PC-9 (cell line): Measurements from ENCODE around the gene RET. TPM values are rescaled to one million over a fixed set of nuclear protein-coding genes. Genes with fewer than 3 reads are reported as not detected.

ENCODE experiments used
- BruUV-seq: library from RNA; stranded (reverse); fragments of 400-500 nt; replicated peaks from 2 replicates; lab custom pipeline; 2021; lab: Mats Ljungman, UMichigan
- CTCF ChIA-PET: fragments of 300-600 bp; sonication (Branson Sonifier 250); formaldehyde crosslinking; loops from one replicate; lab custom pipeline; 2022; ENCODE audit warnings: antibody characterized with exemption; lab: Charles Lee
- POLR2A ChIA-PET: fragments of 300-600 bp; sonication (Branson Sonifier 250); formaldehyde crosslinking; loops from one replicate; lab custom pipeline; 2022; ENCODE audit warnings: antibody characterized with exemption; ENCODE audit not compliant: unreplicated experiment; lab: Charles Lee
- DNase-seq, 2 experiments: peaks; one replicate each; pipeline versions ENCODE4 v3.0.0 to v3.0.0-alpha.2; 2015 to 2022; ENCODE audit warnings: mixed read lengths in 1 of 2
- H2AFZ ChIP-seq: fragments of 200-600 bp; sonication (generic); 2 replicates; pipeline ENCODE4 v1.8.1; 2017; ENCODE audit warnings: antibody characterized with exemption
- H3F3A ChIP-seq: fragments of 200-600 bp; sonication (generic); 2 replicates; pipeline ENCODE4 v1.8.1; 2017; ENCODE audit warnings: antibody characterized with exemption, mild to moderate bottlenecking, low read depth; ENCODE audit not compliant: insufficient read depth
- H3K27ac ChIP-seq: fragments of 200-600 bp; sonication (generic); 2 replicates; pipeline ENCODE4 v1.6.1; 2016; ENCODE audit warnings: mixed run types
- H3K27me3 ChIP-seq: fragments of 200-600 bp; sonication (generic); 2 replicates; pipeline ENCODE4 v1.6.1; 2016; ENCODE audit warnings: low read depth, mixed run types; ENCODE audit not compliant: insufficient read depth
- H3K36me3 ChIP-seq: fragments of 200-600 bp; sonication (generic); 2 replicates; pipeline ENCODE4 v1.6.1; 2016; ENCODE audit warnings: low read depth, mixed run types
- H3K4me1 ChIP-seq: fragments of 200-600 bp; sonication (generic); replicated peaks from 2 replicates; pipeline ENCODE4 v1.6.1; 2016; ENCODE audit warnings: mixed run types; ENCODE audit not compliant: insufficient read depth
- H3K4me2 ChIP-seq: fragments of 200-600 bp; sonication (generic); 2 replicates; pipeline ENCODE4 v1.6.1; 2017; ENCODE audit warnings: mixed run types
- H3K4me3 ChIP-seq: fragments of 200-600 bp; sonication (generic); 2 replicates; pipeline ENCODE4 v1.6.1; 2016; ENCODE audit warnings: mixed run types
- H3K79me2 ChIP-seq: fragments of 200-600 bp; sonication (generic); 2 replicates; pipeline ENCODE4 v1.6.1; 2017; ENCODE audit warnings: low read depth, mixed run types
- H3K9me2 ChIP-seq: fragments of 200-600 bp; sonication (generic); 2 replicates; pipeline ENCODE4 v1.8.1; 2017; ENCODE audit warnings: mild to moderate bottlenecking; ENCODE audit not compliant: insufficient read depth
- H3K9me3 ChIP-seq: fragments of 200-600 bp; sonication (generic); 2 replicates; pipeline ENCODE4 v1.8.1; 2016; ENCODE audit warnings: low read depth; ENCODE audit not compliant: insufficient read depth
- H4K20me1 ChIP-seq: fragments of 200-600 bp; sonication (generic); 2 replicates; pipeline ENCODE4 v1.8.1; 2017; ENCODE audit not compliant: insufficient read depth
- EZH2 ChIP-seq: fragments of 200-600 bp; sonication (generic); IDR thresholded peaks from 2 replicates; pipeline ENCODE4 v1.8.0; 2017; ENCODE audit warnings: antibody characterized with exemption, low read depth
- intact Hi-C: fragments of 100-400 bp; cut with micrococcal nuclease; formaldehyde crosslinking; loops from one replicate; pipeline ENCODE4 v1.10.0; 2022; ENCODE audit not compliant: unreplicated experiment
- total RNA-seq: library from RNA; stranded (reverse); gene quantifications from 2 replicates; pipeline ENCODE4 v1.2.3, GENCODE V29; 2021
- TF ChIP-seq, protein P1 (sequence below): fragments of 200-600 bp; sonication (generic); conservative IDR thresholded peaks from 2 replicates; pipeline ENCODE4 v1.6.1; 2017; ENCODE audit warnings: mixed run types, antibody characterized with exemption, mild to moderate bottlenecking, moderate library complexity

RET gene
- total RNA-seq, 1 experiment from 2014 or later, result not detected

DNA sequence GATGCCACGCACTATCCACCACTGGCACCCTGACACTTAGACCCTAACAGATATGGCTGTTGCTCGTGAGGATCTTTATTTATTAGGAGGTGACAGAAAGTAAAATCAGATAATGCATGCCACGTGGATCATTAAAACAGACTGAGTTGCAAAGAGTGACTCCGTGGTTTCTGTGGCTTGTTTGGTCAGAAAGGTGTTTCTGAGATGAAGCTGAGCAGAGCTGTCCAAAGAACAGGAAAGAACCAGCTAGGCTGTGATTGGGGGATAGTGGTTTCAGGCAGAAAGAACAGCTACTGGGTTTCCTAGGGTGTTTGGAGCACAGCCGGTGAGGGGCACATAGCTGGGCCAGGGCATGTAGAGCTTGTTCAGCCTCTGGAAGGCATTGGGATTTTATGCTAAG is 95.8 kb downstream of the RET start:
- Histone ChIP-seq H2AFZ (no peak overlapping the region), H3K9me2 (no peaks in the 10 kb centered on the region), H3K27ac (no peak overlapping the region), H3F3A (peaks cover 3% of the 10 kb centered on the region; the same call in 1 of the 2 replicates), H3K9me3 (no peaks in the 10 kb centered on the region), H3K4me2 (no peak overlapping the region), H3K36me3 (no peaks in the 10 kb centered on the region), H3K27me3 (no peaks in the 10 kb centered on the region), H3K79me2 (no peaks in the 10 kb centered on the region), H3K4me1 (peaks cover 7% of the 10 kb centered on the region; the same call in 1 of the 2 replicates), H4K20me1 (no peaks in the 10 kb centered on the region), H3K4me3 (no peak overlapping the region)
- CTCF ChIA-PET, result interaction anchor here (0.6 kb wide), 1 partner anchor 551 kb away, joined by 3 read pairs; no protein-coding TSS in a partner anchor
- POLR2A ChIA-PET, result no interaction called here
- intact Hi-C loops, result no loop called here
- DNase-seq, result no peak
- BruUV-seq, result no TSS peak
- TF ChIP-seq, protein P1, sequence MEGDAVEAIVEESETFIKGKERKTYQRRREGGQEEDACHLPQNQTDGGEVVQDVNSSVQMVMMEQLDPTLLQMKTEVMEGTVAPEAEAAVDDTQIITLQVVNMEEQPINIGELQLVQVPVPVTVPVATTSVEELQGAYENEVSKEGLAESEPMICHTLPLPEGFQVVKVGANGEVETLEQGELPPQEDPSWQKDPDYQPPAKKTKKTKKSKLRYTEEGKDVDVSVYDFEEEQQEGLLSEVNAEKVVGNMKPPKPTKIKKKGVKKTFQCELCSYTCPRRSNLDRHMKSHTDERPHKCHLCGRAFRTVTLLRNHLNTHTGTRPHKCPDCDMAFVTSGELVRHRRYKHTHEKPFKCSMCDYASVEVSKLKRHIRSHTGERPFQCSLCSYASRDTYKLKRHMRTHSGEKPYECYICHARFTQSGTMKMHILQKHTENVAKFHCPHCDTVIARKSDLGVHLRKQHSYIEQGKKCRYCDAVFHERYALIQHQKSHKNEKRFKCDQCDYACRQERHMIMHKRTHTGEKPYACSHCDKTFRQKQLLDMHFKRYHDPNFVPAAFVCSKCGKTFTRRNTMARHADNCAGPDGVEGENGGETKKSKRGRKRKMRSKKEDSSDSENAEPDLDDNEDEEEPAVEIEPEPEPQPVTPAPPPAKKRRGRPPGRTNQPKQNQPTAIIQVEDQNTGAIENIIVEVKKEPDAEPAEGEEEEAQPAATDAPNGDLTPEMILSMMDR, result no peak
- no peak for TF ChIP-seq EZH2

DNA sequence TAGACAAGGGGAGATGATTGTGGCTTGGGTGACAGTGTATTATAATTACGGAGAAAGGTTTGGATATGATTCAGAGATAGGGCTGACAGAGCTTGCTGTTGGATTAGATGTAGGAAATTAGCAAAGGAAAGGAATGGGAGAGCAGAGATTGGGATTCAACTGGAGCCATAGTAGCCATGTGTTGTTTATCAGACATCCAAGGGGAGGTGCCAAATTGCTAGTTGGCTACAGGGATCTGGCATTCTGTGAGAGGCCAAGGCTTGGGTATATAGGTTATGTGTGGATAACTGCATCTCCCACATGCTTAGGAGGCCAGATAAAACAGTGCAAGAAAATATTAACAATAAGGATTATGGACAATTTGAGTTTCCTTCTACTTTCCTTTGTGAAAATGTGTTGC is 96.3 kb downstream of the RET start:
- ChIA-PET CTCF (no interaction called here), POLR2A (no interaction called here)
- Histone ChIP-seq H3K4me1 (peaks cover 7% of the 10 kb centered on the region; the same call in 1 of the 2 replicates), H3K27ac (no peak overlapping the region), H2AFZ (no peak overlapping the region), H4K20me1 (no peaks in the 10 kb centered on the region), H3K9me2 (no peaks in the 10 kb centered on the region), H3K9me3 (no peaks in the 10 kb centered on the region), H3K4me3 (no peak overlapping the region), H3K36me3 (no peaks in the 10 kb centered on the region), H3F3A (peaks cover 3% of the 10 kb centered on the region; the same call in 1 of the 2 replicates), H3K27me3 (no peaks in the 10 kb centered on the region), H3K4me2 (no peak overlapping the region), H3K79me2 (no peaks in the 10 kb centered on the region)
- intact Hi-C loops, result no loop called here
- TF ChIP-seq EZH2, result no peak
- TF ChIP-seq, protein P1, result no peak
- no peak for DNase-seq
- no TSS peak for BruUV-seq

DNA sequence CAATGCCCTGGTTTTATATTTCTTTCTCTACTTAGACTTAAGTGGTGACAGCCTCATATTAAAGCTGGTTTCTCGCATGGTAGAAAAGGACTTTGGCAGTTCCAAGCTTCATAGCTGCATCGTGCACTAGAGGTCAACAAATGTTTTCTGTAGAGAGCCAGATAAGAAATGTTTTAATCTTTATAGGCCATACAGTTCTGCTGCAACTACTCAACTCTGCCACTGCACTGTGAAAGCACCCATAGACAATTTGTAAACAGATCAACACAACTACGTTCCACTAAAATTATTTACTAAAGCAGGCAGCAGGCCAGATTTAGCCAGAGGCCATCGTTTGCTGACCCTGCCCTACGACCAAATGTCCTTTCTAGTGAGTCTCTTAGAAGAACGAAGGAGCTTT is 98.1 kb downstream of the RET start:
- H3K9me2 ChIP-seq, result no peaks in the 10 kb centered on the region
- no peaks in the 10 kb centered on the region for H3K9me3 ChIP-seq
- no peaks in the 10 kb centered on the region for H3K36me3 ChIP-seq
- no peaks in the 10 kb centered on the region for H4K20me1 ChIP-seq
- TF ChIP-seq, protein P1, result no peak
- no peak for TF ChIP-seq EZH2
- no peak overlapping the region for H3K27ac ChIP-seq
- no TSS peak for BruUV-seq
- no peaks in the 10 kb centered on the region for H3K27me3 ChIP-seq
- peaks cover 3% of the 10 kb centered on the region; the same call in 1 of the 2 replicates for H3F3A ChIP-seq
- H3K4me3 ChIP-seq, result no peak overlapping the region
- DNase-seq, result no peak
- ChIA-PET POLR2A (interaction anchor here (0.6 kb wide), 1 partner anchor 37 kb away, joined by 3 read pairs; no protein-coding TSS in a partner anchor), CTCF (interaction anchor here (0.6 kb wide), 1 partner anchor 235 kb away, joined by 3 read pairs; no protein-coding TSS in a partner anchor)
- no peaks in the 10 kb centered on the region for H3K79me2 ChIP-seq
- no peak overlapping the region for H2AFZ ChIP-seq
- H3K4me2 ChIP-seq, result no peak overlapping the region
- intact Hi-C loops, result no loop called here
- H3K4me1 ChIP-seq, result peaks cover 7% of the 10 kb centered on the region; the same call in 1 of the 2 replicates
